HG03196 (cell line): ENCODE data around the gene KCND2.
"Not testable (repeated sequence)": the region's sequence is repeated elsewhere in the genome, so short reads cannot be mapped to it uniquely, and the experiment has no call there.

Experiments used
- ATAC-seq: cut with Tn5 transposase; IDR thresholded peaks from one replicate; pipeline ENCODE4 v1.9.1; 2021; ENCODE audit not compliant: unreplicated experiment

The KCND2 gene

DNA sequence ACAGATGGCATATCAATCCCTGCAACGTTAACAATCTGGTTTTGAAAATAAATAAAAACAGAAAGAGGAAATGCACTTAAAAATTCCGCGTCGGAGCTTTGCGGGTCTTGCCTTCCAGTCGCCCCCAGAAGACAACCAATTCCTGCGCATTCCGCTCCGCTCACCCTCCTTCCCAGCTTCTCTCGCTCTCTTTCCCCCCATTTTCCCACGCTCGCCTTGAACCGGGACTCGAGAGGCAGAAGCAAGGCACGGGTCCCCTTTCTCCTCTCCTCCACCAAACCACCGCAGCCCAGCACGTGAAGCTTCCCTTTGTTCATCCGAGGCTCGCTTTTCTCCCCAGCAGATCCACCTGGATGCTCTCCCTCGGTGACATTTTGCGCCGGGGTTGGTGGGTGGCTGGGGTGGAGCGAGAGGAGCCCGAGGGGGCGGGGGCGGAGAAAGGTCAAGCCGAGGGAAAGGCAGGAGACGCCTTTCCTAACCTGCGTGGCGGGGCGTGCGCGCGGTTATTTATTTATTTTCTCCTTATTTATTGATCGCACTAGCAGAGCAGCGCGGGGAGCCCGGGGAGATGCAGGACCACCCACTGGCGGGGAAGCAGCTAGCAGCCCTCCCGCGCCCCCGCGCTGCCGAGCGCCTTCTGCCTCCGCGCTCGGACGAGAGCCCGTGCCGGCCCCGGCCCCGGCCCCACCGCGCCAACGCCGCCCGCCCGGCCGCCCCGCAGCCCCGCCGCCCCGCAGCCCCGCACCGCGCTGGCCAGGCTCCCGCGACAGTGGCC lies at the start of gene KCND2:
Gene KCND2, plus strand, starts transcription at position 475 of the 775 bp plus-strand sequence.
- ATAC-seq = peak; percentile 35

DNA sequence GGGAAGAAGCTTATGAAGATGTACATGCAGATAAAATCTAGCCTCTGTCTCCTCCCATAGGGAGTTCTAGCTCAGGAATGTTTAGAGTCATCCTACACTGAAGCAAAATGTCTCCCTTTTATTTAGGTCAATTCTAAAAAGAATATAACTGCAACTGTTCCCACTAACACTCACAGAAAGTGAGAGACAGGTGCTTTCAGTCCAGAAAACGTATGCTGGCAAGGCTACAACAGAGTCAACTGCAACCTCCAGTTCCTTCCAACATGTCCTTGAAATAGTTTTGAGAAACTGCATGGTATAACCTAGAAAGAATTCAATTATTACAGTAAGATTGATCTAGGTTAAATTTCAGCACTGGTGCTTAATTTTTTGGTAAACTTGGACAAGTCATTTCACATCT lies 46.8 kb upstream of the KCND2 start:
- ATAC-seq = no peak

- no peak for ATAC-seq
Measured at GRCh38 chr7:120227255-120227654, 45.7 kb upstream of the KCND2 start.

GRCh38 chr7:120229084-120229483 lies 43.9 kb upstream of the KCND2 start:
- ATAC-seq = no peak

DNA sequence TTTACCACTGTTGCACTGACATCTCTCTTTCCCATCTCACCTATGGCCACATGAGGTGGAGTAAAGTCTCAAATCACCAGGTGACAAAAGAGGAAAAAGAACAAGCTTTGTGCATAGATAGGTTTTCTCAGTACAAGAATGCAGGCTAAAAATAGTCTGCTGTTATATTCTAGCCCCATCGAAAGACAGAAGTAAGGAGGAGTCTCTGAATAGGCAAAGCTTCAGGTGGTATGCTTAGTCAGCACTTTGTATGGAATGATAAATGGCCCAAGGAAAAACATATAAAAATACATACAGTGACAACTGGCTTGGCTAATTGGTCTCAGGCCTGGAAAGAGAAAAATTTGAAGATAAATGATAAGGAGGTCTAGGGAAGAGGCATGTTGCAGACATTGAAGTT lies 39.6 kb upstream of the KCND2 start:
- no peak for ATAC-seq

DNA sequence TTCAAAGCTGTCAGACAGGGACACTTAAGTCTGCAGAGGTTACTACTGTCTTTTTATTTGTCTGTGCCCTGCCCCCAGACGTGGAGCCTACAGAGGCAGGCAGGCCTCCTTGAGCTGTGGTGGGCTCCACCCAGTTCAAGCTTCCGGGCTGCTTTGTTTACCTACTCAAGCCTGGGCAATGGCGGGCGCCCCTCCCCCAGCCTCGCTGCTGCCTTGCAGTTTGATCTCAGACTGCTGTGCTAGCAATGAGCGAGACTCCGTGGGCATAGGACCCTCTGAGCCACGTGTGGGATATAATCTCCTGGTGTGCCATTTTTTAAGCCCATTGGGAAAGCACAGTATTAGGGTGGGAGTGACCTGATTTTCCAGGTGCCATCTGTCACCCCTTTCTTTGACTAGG lies 32.6 kb upstream of the KCND2 start:
- ATAC-seq = not testable (repeated sequence)

DNA sequence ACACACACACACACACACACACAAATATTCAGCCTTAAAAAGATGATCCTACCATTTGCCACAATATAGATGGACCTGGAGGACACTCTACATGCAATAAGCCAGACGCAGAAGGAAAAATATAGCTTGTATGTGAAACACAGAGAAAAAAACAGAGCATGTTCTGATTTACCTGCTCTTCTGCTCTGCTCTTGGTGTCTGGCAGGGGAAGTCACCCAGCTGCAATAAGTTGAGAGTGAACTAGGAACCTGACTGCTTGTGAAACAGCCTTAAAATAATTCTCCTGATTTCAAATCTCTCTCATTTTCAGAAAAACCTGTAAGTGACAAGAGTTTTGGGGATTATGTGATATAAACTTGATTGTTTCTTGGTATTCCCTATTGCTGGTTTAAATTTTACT lies 31.0 kb upstream of the KCND2 start:
- ATAC-seq = no peak

- ATAC-seq = no peak
Measured at GRCh38 chr7:120254845-120255244, 18.1 kb upstream of the KCND2 start.

DNA sequence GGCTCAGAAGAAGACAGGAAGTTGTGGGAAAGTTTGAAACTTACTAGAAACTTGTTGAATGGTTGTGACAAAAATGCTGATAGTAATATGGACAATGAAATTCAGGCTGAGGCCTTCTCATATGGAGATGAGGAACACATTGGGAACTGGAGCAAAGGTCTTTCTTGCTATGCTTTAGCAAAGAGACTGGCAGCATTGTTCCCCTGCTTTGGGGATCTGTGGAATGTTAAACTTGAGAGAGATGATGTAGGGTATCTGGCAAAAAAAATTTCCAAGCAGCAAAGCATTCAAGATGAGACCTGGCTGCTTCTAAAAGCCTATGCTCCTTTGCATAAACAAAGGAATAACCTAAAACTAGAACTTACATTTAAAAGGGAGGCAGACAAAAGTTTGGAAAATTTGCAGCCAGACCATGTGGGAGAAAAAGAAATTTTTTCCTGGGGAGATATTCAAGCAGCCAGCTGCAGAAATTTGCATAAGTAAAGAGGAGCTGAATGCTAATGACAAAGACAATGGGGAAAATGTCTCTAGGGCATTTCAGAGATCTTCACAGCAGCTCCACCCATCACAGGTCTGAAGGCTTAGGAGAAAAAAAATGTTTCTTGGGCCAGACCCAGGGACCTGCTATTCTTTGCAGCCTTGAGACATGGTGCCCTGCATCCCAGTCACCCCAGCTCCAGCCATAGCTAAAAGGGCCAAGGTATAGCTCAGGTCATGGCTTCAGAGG lies 16.5 kb upstream of the KCND2 start:
- no peak for ATAC-seq

DNA sequence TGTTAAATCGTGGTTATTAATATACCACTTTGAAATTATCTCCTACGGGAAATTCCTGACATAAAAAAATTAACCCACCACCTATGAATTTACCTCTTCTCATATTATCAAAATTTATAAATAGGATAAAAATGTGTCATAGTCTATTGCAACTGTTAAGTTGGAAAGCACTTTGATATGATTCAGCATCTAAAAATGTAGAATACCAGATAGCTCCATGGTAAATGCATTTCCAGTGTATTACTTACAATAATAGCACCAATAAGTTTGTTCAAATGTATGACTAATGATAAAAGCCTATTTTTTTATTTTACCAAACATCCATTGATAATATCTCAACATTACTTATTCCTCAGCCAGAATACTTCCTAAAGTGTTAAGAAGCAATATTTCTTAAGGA lies 13.6 kb upstream of the KCND2 start:
- ATAC-seq = no peak

GRCh38 chr7:120260111-120260510 lies 12.9 kb upstream of the KCND2 start:
- ATAC-seq = no peak

GRCh38 chr7:120272261-120272660 lies 714 bp upstream of the KCND2 start:
- ATAC-seq = peak; percentile 48

- ATAC-seq = peak; percentile 75
Measured at GRCh38 chr7:120273476-120273975, 551 bp downstream of the KCND2 start.

- ATAC-seq = no peak
Measured at GRCh38 chr7:120274482-120274881, 1.5 kb downstream of the KCND2 start.

GRCh38 chr7:120274899-120275298 lies 1.9 kb downstream of the KCND2 start:
- no peak for ATAC-seq

- no peak for ATAC-seq
Measured at GRCh38 chr7:120276720-120277119, 3.7 kb downstream of the KCND2 start.

GRCh38 chr7:120278773-120279172 lies 5.8 kb downstream of the KCND2 start:
- no peak for ATAC-seq

GRCh38 chr7:120280743-120281142 lies 7.8 kb downstream of the KCND2 start:
- no peak for ATAC-seq

DNA sequence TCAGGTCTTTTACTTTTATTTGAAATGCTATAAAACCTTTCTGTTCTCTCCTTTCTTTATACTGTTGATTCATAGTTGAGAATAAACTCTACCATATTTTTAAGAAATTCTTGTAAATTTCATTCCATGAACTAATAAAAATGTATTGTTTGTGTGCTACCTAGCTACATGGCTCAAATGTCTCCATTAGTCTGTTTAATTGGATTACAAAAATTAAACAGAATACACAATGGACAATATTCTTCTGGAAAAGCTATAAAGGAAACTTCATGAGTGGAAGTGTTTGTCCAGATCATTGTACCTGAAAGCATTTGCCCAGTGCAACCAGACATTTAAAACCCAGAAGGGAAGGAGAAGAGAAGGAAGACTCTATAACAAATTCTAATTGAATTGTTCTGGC lies 20.1 kb downstream of the KCND2 start:
- no peak for ATAC-seq

GRCh38 chr7:120302190-120302589 lies 29.2 kb downstream of the KCND2 start:
- ATAC-seq = no peak

DNA sequence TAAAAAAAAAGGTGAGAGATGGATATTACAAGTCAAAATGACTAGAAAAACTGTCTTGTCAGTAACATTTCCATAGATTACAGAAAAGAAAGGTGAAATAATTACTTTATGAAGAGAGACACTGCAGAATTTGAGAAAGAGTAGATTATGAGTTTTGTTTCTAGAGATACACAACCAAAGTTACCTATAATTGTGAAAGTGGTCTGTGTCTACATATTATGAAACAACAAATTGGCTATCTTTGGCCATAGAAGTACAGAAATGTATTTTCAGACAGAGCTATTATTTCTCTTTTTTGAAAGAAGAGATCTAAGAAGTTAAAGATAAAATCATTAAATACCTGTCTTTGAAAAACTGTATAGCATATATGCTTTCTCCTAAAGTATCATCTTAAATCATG lies 30.1 kb downstream of the KCND2 start:
- no peak for ATAC-seq

DNA sequence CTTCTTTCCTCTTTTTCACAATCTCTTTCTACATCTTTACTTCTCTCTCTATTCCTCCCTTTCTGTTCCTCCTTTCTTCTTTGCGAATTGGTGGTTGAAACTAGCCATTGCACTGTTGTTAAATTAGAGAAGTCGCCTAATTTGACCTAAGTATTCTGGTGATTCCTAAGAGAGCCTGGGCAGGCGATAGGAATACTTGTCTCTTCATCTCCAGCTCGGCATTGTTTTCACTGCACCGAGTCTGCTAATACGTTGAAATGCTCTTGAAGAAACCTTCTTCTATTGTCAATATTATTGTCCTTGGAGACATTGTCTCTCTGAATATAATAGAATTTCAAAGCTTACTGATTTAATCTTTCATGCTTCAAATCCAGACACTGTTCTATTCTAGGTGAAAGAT lies 31.7 kb downstream of the KCND2 start:
- no peak for ATAC-seq
